Kidney (tissue), 14 donors: ENCODE measurements around the gene MARVELD1. TPM values are rescaled to one million over a fixed set of nuclear protein-coding genes. Genes with fewer than 3 reads are reported as not detected.

Experiments used
- DNase-seq, 5 donors: peaks; one replicate each; pipeline ENCODE4 v3.0.0-alpha.2; 2013 to 2020
- FAIRE-seq: peaks from 2 replicates; lab custom pipeline; 2012; peaks lifted over from hg19 to GRCh38; lab: Jason Lieb, UNC
- H3K27ac ChIP-seq, 2 donors: one replicate each; pipeline ENCODE4 v1.7.0; 2013; ENCODE audit warnings: low read depth in 2 of 2, low read length in 2 of 2, inconsistent platforms in 1 of 2
- H3K27me3 ChIP-seq: one replicate; pipeline ENCODE4 v1.7.1; 2013; ENCODE audit warnings: low read length, inconsistent platforms; ENCODE audit not compliant: control insufficient read depth, insufficient read depth
- H3K36me3 ChIP-seq, 3 donors: one replicate each; pipeline versions ENCODE4 v1.7.0 to v1.7.1; 2013; ENCODE audit warnings: low read length in 3 of 3, control low read depth in 1 of 3, inconsistent platforms in 1 of 3; ENCODE audit not compliant: insufficient read depth in 3 of 3, control insufficient read depth in 2 of 3
- H3K4me1 ChIP-seq, 3 donors: one replicate each; pipeline versions ENCODE4 v1.7.0 to v1.7.1; 2013; ENCODE audit warnings: low read length in 3 of 3, inconsistent platforms in 1 of 3, low read depth in 1 of 3; ENCODE audit not compliant: control insufficient read depth in 2 of 3, insufficient read depth in 2 of 3
- H3K4me3 ChIP-seq, 3 donors: one replicate each; pipeline versions ENCODE4 v1.7.0 to v1.8.1; 2013; ENCODE audit warnings: low read length in 3 of 3, control low read depth in 1 of 3, inconsistent platforms in 1 of 3
- H3K9ac ChIP-seq, 3 donors: one replicate each; pipeline versions ENCODE4 v1.7.0 to v1.7.1; 2013; ENCODE audit warnings: low read length in 3 of 3, control low read depth in 1 of 3, inconsistent platforms in 1 of 3
- H3K9me3 ChIP-seq, 3 donors: one replicate each; pipeline versions ENCODE4 v1.7.0 to v1.7.1; 2013; ENCODE audit warnings: low read length in 3 of 3, control low read depth in 1 of 3, inconsistent platforms in 1 of 3; ENCODE audit not compliant: control insufficient read depth in 2 of 3, insufficient read depth in 1 of 3
- CTCF ChIP-seq: IDR thresholded peaks from 3 replicates; pipeline ENCODE4 v1.5.1; 2012; ENCODE audit warnings: mild to moderate bottlenecking, moderate library complexity, borderline replicate concordance; ENCODE audit not compliant: insufficient read depth; ENCODE audit errors: extremely low read depth
- intact Hi-C: fragments of 100-400 bp; cut with DNase I; formaldehyde crosslinking; loops from one replicate; pipeline ENCODE4 v1.11.1; 2022
- polyA plus RNA-seq: library from polyadenylated mRNA; stranded (reverse); fragments of 350-450 nt; fragmentation: Illumina TruSeq; extraction: RNeasy Lipid Tissue Mini Kit (QIAGEN cat#74804); gene quantifications from one replicate; pipeline ENCODE4 v1.2.3, GENCODE V29; 2014; ENCODE audit warnings: low read depth, low replicate concordance; ENCODE audit not compliant: insufficient read depth
- total RNA-seq: library from RNA; stranded (reverse); fragmentation: NEBNext Ultra II Directional; extraction: Animal tissue kit (Norgen Biotek cat#: 25700); gene quantifications from one replicate; pipeline ENCODE4 v1.2.1, GENCODE V29; 2021
- donor health status: control.
- donor health status: control.
- donor health status: control.
- donor health status: control.
- donor health status: control.
- donor health status: DM: yes; HTN: yes; CAD: no.
- donor health status: Normal renal cell carcinoma (clear cell type).

MARVELD1 gene
- total and polyA plus RNA-seq, 2 donors from 2014 or later = 8.3 to 43.2 TPM

GRCh38 chr10:97705006-97705670, 8.4 kb upstream of the MARVELD1 start:
- Histone ChIP-seq H3K4me1 (peaks cover 0 to 5% (median 0%) of the 10 kb centered on the region in 3 donors), H3K36me3 (no peaks in the 10 kb centered on the region), H3K4me3 (no peak overlapping the region), H3K27me3 (no peaks in the 10 kb centered on the region), H3K9ac (no peak overlapping the region), H3K9me3 (no peaks in the 10 kb centered on the region), H3K27ac (no peak overlapping the region)
- intact Hi-C loops = no loop called here
- TF ChIP-seq CTCF = no peak
- no peak for DNase-seq
- no peak for FAIRE-seq

- intact Hi-C loops = no loop called here
- H3K27me3 ChIP-seq = no peaks in the 10 kb centered on the region
- FAIRE-seq (no peak), DNase-seq (no peak)
- no peaks in the 10 kb centered on the region for H3K9me3 ChIP-seq
- H3K27ac ChIP-seq = no peak overlapping the region
- TF ChIP-seq CTCF = no peak
- H3K4me1 ChIP-seq = peaks cover 0 to 5% (median 0%) of the 10 kb centered on the region in 3 donors
- no peak overlapping the region for H3K4me3 ChIP-seq
- no peaks in the 10 kb centered on the region for H3K36me3 ChIP-seq
- no peak overlapping the region for H3K9ac ChIP-seq
These were observed 6.2 kb upstream of the MARVELD1 start for GRCh38 chr10:97707134-97707861.

- H3K4me1 ChIP-seq = peaks cover 0 to 7% (median 0%) of the 10 kb centered on the region in 3 donors
- H3K27ac ChIP-seq = no peak overlapping the region
- no peaks in the 10 kb centered on the region for H3K27me3 ChIP-seq
- H3K9me3 ChIP-seq = no peaks in the 10 kb centered on the region
- FAIRE-seq (no peak), DNase-seq (no peak)
- H3K4me3 ChIP-seq = no peak overlapping the region
- TF ChIP-seq CTCF = no peak
- H3K36me3 ChIP-seq = no peaks in the 10 kb centered on the region
- no peak overlapping the region for H3K9ac ChIP-seq
- intact Hi-C loops = no loop called here
These were observed 5.4 kb upstream of the MARVELD1 start for GRCh38 chr10:97708167-97708566.
